DMS53 treated with DMSO at 0.1 percent for 48 hours (cell line): Measurements from ENCODE around the gene GORASP1.

ENCODE experiments used
- DNase-seq: peaks from one replicate; lab custom pipeline; 2025; ENCODE audit not compliant: unreplicated experiment; lab: John Stamatoyannopoulos, UW

GORASP1 gene

GRCh38 chr3:39125841-39126500, 18.5 kb upstream of the GORASP1 start:
- DNase-seq, result no peak

- DNase-seq, result no peak
Measured at GRCh38 chr3:39124876-39125840, 17.7 kb upstream of the GORASP1 start.

- DNase-seq, result no peak
Measured at GRCh38 chr3:39122813-39123212, 15.4 kb upstream of the GORASP1 start.

GRCh38 chr3:39121621-39122020, 14.2 kb upstream of the GORASP1 start:
- no peak for DNase-seq

- no peak for DNase-seq
Measured at GRCh38 chr3:39118931-39119660, 11.7 kb upstream of the GORASP1 start.

GRCh38 chr3:39118079-39118478, 10.7 kb upstream of the GORASP1 start:
- DNase-seq, result no peak

- no peak for DNase-seq
Measured at GRCh38 chr3:39115870-39116269, 8.4 kb upstream of the GORASP1 start.

GRCh38 chr3:39114456-39114855, 7.0 kb upstream of the GORASP1 start:
- DNase-seq, result no peak

GRCh38 chr3:39113291-39113690, 5.9 kb upstream of the GORASP1 start:
- no peak for DNase-seq

GRCh38 chr3:39112535-39112934, 5.1 kb upstream of the GORASP1 start:
- DNase-seq, result no peak

- DNase-seq, result no peak
Measured at GRCh38 chr3:39112113-39112512, 4.7 kb upstream of the GORASP1 start.

- DNase-seq, result no peak
Measured at GRCh38 chr3:39110041-39110639, 2.7 kb upstream of the GORASP1 start.

GRCh38 chr3:39109086-39109485, 1.7 kb upstream of the GORASP1 start:
- no peak for DNase-seq

GRCh38 chr3:39108200-39108710, 828 bp upstream of the GORASP1 start:
- DNase-seq, result no peak

GRCh38 chr3:39106851-39107387, 508 bp downstream of the GORASP1 start:
- no peak for DNase-seq

GRCh38 chr3:39106281-39106811, 1.1 kb downstream of the GORASP1 start:
- no peak for DNase-seq

- no peak for DNase-seq
Measured at GRCh38 chr3:39105687-39106063, 1.8 kb downstream of the GORASP1 start.

- DNase-seq, result no peak
Measured at GRCh38 chr3:39104961-39105686, 2.3 kb downstream of the GORASP1 start.

- no peak for DNase-seq
Measured at GRCh38 chr3:39103791-39104552, 3.5 kb downstream of the GORASP1 start.
